ENCODE measurements around the gene AMY1C. TPM values are rescaled to one million over a fixed set of nuclear protein-coding genes. Genes with fewer than 3 reads are reported as not detected.
A peak's percentile ranks its signal among the peaks of the same experiment; 100 is the strongest.

AMY1C gene
- total RNA-seq, 8 experiments from 2014 or later, result not detected

- 0 to 73% (median 27%) methylated on average over 1 of the region's 1 CpG; no CpG with 5 or more reads in 1 of the 10 experiments for WGBS, 10 experiments
- Histone ChIP-seq H3K4me3 (no peak overlapping the region), H3K4me1 (replicated peaks in 1 of 2) (peaks cover 0 to 4% of the 10 kb centered on the region in 2 donors), H3K27ac (no peak overlapping the region)
- peak in 1 of 8 experiments; percentile 12 for ATAC-seq (replicated peaks in 6 of 8)
- in situ Hi-C loops (cut with MboI; ENCODE audit: low pct_unique_long_range_greater_than_20kb in 2 of 9, low sequenced_read_pairs in 9 of 9, unreplicated experiment in 9 of 9), result no loop called here
Observed at GRCh38 chr1:103788377-103788776, 38.7 kb downstream of the AMY1C start.

- in situ Hi-C loops (cut with MboI; ENCODE audit: low pct_unique_long_range_greater_than_20kb in 2 of 9, low sequenced_read_pairs in 9 of 9, unreplicated experiment in 9 of 9), result no loop called here
- 6 to 100% (median 96%) methylated on average over 1 to 2 of the region's 2 CpGs; no CpG with 5 or more reads in 1 of the 10 experiments for WGBS, 10 experiments
- Histone ChIP-seq H3K4me3 (no peak overlapping the region), H3K27ac (no peak overlapping the region), H3K4me1 (replicated peaks in 1 of 2) (peaks cover 0 to 4% of the 10 kb centered on the region in 2 donors)
- no peak for ATAC-seq (replicated peaks in 6 of 8)
Observed at GRCh38 chr1:103790172-103790571, 40.5 kb downstream of the AMY1C start.

Other genes starting within 250 kb of the AMY1C start
- gene RNPC3, start 224.2 kb upstream of the AMY1C start, total RNA-seq, result 10 to 100 TPM; 22.2 to 45.9 (median 30.7) TPM
- gene AMY2B, start 178.3 kb upstream of the AMY1C start, total RNA-seq, result 10 to 100 TPM in 6 of 8 experiments, 1 to 10 TPM in 2; 6.9 to 26.3 (median 14.2) TPM
- under 1 TPM in 2 of 8 experiments, not detected in 6; 0.11 to 0.23 TPM for gene AMY2A, start 132.5 kb upstream of the AMY1C start, total RNA-seq
- gene AMY1A, start 94.1 kb upstream of the AMY1C start, total RNA-seq, result under 1 TPM in 2 of 8 experiments, not detected in 6; 0.13 to 0.33 TPM
- gene AMY1B, start 53.7 kb upstream of the AMY1C start, total RNA-seq, result under 1 TPM in 2 of 8 experiments, not detected in 6; 0.14 to 0.29 TPM

Measured in motor neuron (in vitro differentiated cells).